HT-29 (cell line): Measurements from ENCODE around the gene FOXE1. TPM values are rescaled to one million over a fixed set of nuclear protein-coding genes. Genes with fewer than 3 reads are reported as not detected.
A peak's percentile ranks its signal among the peaks of the same experiment; 100 is the strongest.

Experiments used
- DNase-seq: peaks from one replicate; pipeline ENCODE4 v3.0.0-alpha.2; 2015; ENCODE audit warnings: low spot score
- total RNA-seq: library from RNA; depleted of rRNA; stranded (reverse); fragments of >200 nt; shearing (Covaris generic); gene quantifications from 2 replicates; pipeline ENCODE4 v1.2.3, GENCODE V29; 2014; rRNA removed

The FOXE1 gene
- total RNA-seq: not detected in 2 replicates

GRCh38 chr9:97853056-97853843, at the start of gene FOXE1:
TSS of gene FOXE1 (plus strand) at chr9:97853226. CDS start at chr9:97853915, 689 bp downstream.
- DNase-seq: no peak

GRCh38 chr9:97804059-97804365, 49.0 kb upstream of the FOXE1 start:
- DNase-seq: no peak

GRCh38 chr9:97806721-97807120, 46.3 kb upstream of the FOXE1 start:
- no peak for DNase-seq

DNA sequence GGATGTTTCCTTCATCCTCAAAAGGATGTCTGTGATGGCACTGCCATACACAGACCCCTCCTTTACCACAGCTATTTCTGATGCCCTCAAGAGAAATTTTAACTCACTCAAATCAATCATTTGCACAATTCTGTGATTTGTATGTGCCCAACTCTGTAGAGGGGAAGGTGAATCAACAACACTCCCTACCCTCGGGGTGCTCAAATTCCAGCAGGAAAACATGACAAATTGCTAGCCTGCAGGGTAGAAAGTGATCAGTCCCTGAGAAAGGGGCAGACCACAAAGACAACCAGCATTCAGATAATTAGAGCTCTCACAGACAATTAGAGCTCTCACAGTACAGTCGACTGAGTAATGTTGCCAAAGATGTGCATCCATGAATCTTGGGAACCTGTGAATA, 45.3 kb upstream of the FOXE1 start:
- no peak for DNase-seq

- DNase-seq: no peak
Observed at GRCh38 chr9:97808415-97808814, 44.6 kb upstream of the FOXE1 start.

DNA sequence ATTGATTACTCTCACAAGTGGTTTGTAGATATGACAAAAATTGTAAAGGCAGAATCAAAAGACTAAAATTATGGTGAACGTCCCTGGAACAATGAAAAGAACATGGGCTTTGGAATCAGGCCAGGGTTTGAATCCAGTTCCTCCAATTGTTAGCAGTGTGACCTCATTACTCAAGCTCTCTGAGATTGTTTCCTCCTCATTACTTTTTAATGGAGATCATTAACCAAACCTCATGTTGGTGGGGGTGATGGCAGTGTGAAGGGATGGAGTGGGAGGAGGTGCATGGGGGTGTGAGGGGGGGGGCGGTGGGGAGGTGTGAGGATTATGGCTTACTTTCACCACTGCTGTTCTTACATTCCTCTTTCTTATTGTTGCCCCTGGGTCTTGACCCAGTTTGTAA, 44.1 kb upstream of the FOXE1 start:
- DNase-seq: peak; percentile 7

GRCh38 chr9:97809666-97810344, 43.2 kb upstream of the FOXE1 start:
- no peak for DNase-seq

DNA sequence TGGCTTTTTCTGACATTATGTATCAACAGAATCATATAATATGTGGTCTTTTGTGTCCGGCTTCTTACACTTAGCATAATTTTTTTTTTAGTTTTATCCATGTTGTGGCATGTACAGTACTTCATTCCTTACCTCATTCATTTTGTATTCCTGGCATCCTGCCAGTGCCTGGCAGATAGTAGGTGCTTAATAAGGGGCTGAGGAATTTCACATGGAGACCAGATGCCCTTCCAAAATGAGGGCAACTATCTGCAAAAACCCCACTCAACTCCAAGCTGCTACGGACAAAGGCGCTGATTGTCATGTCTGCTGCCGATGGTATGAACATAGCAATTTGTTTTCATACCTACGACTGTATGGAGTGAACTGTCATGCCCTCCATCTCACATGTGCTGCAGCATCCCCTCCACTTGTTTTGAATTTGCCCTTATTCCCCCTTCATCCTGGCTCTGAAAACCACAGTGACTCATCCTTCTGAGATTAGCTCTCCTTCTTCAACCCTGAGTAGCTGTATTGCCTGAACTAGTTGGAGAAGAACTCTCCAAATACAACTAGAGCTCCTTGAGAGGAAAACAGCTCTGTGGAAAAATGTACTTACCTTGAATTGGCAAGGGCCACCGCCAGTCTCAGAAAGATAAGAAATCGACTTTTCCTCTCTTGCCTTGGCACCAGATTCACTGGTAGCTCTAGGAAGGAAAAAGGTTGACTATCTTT, 41.3 kb upstream of the FOXE1 start:
- DNase-seq: no peak

DNA sequence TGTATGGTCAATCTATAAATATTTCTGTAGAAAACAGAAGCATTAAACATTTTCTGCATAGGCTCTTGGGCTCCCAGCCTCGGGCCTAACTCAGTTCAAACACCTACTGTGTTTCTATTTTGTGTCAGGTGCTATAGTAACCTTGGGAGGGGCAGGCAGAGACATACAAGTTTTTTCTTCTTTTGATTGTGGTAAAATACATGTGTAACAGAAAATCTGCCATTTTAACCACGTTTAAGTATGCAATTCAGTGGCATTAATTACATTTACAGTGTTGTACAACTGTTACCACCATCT, 40.8 kb upstream of the FOXE1 start:
- no peak for DNase-seq

DNA sequence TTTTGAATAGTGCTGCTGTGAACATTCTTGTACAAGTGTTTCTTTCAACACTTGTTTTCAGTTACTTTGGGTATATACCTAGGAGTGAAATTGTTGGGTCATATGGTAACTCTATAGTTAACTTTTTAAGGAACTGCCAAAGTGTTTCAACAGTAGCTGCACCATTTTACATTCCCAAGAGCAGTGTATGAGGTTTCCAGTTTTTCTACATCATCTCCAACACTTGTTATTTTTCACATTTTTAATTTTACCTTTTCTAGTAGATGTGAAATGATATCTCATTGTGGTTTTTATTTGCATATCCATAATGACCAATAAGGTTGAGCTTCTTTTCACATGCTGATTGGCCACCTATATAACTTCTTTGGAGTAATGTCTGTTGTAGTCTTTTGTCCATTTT, 40.0 kb upstream of the FOXE1 start:
- DNase-seq: no peak

DNA sequence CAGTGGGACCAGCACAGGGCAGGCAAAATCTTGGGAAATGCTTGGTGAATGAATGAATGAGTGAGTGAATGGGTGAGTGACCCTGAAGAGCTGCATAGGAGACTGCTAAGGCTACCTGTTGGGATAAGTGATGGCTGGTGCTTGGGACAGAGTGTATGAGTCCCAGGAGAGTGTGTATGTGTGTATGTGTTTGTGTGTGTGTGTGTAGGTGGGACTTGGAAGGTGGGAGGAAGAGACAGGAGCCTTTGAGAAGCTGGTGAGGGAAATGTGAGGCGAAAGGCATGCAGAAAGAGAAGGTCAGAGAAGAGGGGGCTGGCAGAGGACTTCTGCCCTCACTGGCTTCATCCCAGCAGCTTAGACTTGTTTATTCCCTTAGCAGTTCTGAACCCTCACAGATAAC, 33.3 kb upstream of the FOXE1 start:
- no peak for DNase-seq

GRCh38 chr9:97820373-97820772, 32.7 kb upstream of the FOXE1 start:
- DNase-seq: no peak

DNA sequence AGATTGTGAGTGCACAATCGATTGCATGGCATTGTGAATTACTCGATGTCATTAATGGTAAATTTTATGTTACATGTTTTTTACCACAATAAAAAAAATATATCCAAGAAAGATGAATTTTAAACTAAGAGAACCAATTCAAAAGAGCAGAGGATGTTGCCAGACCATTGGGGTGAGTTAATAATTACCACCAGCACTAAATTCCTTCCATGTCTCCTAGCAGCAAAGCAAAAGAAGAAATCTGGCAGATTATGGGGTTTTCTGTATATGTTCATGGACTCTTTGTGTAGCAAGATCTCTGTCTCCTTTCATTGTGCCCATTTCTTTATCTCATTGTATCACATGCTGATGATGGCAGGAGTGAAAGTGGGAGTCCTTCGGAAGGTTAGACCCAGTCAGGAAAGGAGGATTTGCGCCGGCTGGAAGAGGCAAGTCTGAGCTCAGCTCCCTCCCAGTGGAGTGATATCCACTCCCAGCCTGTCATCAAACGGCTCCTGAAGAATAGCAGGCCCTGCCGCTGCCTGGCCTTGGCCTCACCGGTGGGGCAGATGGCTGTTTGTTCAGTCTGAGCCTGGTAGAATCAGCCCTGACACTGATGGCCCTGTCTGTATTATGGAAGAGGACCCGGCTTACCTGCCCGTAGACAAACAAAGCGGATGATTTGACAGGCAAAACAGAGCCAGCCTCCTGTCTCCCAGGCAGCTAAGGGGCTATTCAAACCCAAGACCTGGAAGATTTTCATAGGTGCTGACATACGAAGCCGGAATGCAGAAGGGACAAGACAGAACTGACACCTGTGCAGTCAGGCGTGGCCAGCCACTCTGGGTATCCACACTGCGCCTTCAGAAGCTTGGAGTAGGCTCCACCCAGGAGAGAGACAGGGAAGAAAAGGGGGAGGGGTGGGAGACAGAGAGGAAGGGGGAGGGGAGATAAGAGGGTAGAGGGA, 21.9 kb upstream of the FOXE1 start:
- DNase-seq: no peak

- DNase-seq: no peak
Observed at GRCh38 chr9:97831843-97832636, 21.0 kb upstream of the FOXE1 start.

DNA sequence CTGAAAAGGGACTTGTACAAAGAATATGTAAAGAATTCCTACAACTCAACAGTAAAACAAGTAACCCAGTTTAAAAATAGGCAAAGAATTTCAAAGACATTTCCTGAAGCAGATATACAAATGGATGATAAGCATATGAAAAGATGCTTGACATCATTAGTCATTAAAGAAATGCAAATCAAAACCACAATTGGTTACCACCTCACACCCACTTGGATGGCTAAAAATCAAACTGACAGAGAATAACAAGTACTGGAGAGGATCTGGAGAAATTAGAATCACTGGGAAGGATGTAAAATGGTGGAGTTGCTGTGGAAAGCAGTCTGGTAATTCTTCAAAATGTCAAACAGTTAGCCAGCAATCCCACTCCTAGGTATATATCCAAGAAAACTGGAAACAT, 12.5 kb upstream of the FOXE1 start:
- DNase-seq: no peak

- no peak for DNase-seq
Observed at GRCh38 chr9:97842960-97843359, 10.1 kb upstream of the FOXE1 start.

DNA sequence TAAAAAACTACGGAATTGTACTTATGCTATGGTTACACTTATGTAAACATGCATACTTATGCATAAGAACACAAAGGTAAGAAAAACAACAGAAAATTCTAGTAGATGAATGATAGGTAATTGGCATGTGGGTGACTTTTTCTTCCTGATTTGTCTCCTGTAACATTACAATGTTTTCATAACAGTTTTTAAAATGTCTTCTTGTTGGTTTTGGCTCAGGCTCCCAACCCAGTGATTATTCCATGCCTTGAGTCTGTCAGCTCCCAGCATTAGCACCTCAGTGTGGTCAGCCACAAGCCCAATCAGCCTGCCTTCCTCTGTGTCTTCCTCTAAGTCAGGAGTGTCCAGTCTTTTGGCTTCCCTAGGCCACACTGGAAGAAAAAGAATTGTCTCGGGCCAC, 7.9 kb upstream of the FOXE1 start:
- DNase-seq: no peak

- DNase-seq: no peak
Observed at GRCh38 chr9:97845763-97846162, 7.3 kb upstream of the FOXE1 start.

DNA sequence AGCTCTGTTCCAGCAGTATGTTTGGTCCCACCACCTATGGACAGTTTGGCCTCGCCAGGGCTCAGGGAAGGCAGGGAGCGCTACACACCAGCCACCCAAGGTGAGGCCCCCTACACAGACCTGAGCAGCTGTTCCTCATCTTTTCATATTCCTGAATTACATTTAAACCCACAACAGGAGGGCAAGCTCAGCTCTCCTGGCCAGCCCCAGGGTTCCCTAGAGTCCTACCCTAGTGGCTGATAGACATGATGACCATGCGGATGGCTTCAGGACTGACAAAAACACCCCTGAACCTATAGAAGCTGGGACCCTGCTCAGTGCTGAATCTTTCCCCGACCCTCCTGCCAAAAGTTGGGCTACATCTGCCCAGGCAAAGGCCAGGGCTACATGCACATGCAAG, 6.7 kb upstream of the FOXE1 start:
- DNase-seq: no peak

DNA sequence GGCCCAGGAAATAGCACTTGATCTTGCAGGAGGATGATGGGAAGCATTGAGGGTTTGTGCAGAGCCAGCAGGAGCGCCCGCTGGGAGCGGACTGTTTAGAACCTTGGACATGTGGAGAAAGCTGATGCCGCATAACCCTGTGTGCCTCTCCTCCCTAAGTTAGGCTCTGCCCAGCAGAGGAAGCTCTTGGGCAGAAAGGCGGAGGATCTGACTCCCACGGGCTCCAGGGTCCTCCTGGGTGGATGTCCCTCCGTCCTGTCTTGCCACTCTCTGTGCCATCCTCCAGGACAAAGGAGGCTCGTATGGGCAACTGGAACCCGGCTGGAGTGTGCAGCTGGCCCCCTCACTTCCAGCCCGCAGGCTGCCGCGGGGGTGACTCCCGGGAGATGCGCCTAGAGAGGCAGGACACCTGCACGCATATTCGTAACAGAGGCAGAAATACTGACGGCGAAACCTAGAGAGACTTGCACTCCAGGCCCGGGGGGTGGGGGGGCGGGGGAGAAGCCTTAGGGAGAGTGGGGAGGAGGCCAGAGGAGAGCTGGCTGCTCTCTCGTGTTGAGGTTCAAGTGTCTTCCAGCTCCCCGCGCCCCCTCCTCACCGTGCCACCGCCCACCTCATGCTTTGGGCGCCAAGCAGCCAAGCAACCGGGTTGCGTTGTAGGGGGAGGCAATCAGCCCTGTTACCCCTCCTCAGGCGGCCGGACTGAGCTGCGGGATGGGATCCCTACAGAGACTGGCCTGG, 5.4 kb upstream of the FOXE1 start:
- DNase-seq: no peak

- DNase-seq: no peak
Observed at GRCh38 chr9:97848215-97848479, 4.9 kb upstream of the FOXE1 start.
